ENCODE data around the gene NOS2. TPM values are rescaled to one million over a fixed set of nuclear protein-coding genes. Genes with fewer than 3 reads are reported as not detected.
"Not testable (repeated sequence)": the region's sequence is repeated elsewhere in the genome, so short reads cannot be mapped to it uniquely, and the experiment has no call there.

The NOS2 gene
- polyA plus RNA-seq, 1 donor from 2014 or later, result 0.53 TPM

- not testable (repeated sequence) for H3K36me3 ChIP-seq (ENCODE audit: insufficient read depth, low read length); H3K9me3 ChIP-seq (ENCODE audit: low read length); H3K9ac ChIP-seq (ENCODE audit: low read length); H3K4me3 ChIP-seq (ENCODE audit: low read length); H3K9me2 ChIP-seq (ENCODE audit: insufficient read depth, low read length); H3K4me2 ChIP-seq (ENCODE audit: low read length); H3K79me2 ChIP-seq (replicated peaks; ENCODE audit: insufficient read depth, low read length); H3K27me3 ChIP-seq (ENCODE audit: insufficient read depth, low read depth, low read length); H2AFZ ChIP-seq (ENCODE audit: low read depth, low read length); H4K20me1 ChIP-seq (ENCODE audit: insufficient read depth); H3F3A ChIP-seq (ENCODE audit: insufficient read depth, low read length, poor library complexity, severe bottlenecking); H3K27ac ChIP-seq (ENCODE audit: low read length)
Observed at GRCh38 chr17:27749562-27750150, 50.7 kb downstream of the NOS2 start.

GRCh38 chr17:27748360-27748825 lies 51.9 kb downstream of the NOS2 start:
- Histone ChIP-seq H3K9me3 (ENCODE audit: low read length) (no peaks in the 10 kb centered on the region), H3K27ac (ENCODE audit: low read length) (no peak overlapping the region), H2AFZ (ENCODE audit: low read depth, low read length) (no peak overlapping the region), H3K27me3 (ENCODE audit: insufficient read depth, low read depth, low read length) (no peaks in the 10 kb centered on the region), H4K20me1 (ENCODE audit: insufficient read depth) (no peaks in the 10 kb centered on the region), H3K9me2 (ENCODE audit: insufficient read depth, low read length) (no peaks in the 10 kb centered on the region), H3K4me2 (ENCODE audit: low read length) (no peak overlapping the region), H3K9ac (ENCODE audit: low read length) (no peak overlapping the region), H3K79me2 (replicated peaks; ENCODE audit: insufficient read depth, low read length) (no peaks in the 10 kb centered on the region), H3K4me3 (ENCODE audit: low read length) (no peak overlapping the region), H3F3A (ENCODE audit: insufficient read depth, low read length, poor library complexity, severe bottlenecking) (no peaks in the 10 kb centered on the region), H3K36me3 (ENCODE audit: insufficient read depth, low read length) (no peaks in the 10 kb centered on the region)
- TF ChIP-seq RAD21 (conservative IDR thresholded peaks at IDR 0.05), result no peak
- TF ChIP-seq POLR2AphosphoS5 (IDR thresholded peaks at IDR 0.05), result no peak
- no peak for TF ChIP-seq CTCF (IDR thresholded peaks at IDR 0.05; ENCODE audit: poor library complexity, severe bottlenecking)
- no peak for TF ChIP-seq SMC3 (conservative IDR thresholded peaks at IDR 0.05; ENCODE audit: poor library complexity)
- no peak for TF ChIP-seq EZH2 (IDR thresholded peaks at IDR 0.05; ENCODE audit: borderline replicate concordance, insufficient read depth, low read length, poor library complexity, severe bottlenecking)
- no peak for TF ChIP-seq TAF1 (IDR thresholded peaks at IDR 0.05; ENCODE audit: low read depth)
- TF ChIP-seq MXI1 (conservative IDR thresholded peaks at IDR 0.05; ENCODE audit: poor library complexity, severe bottlenecking), result no peak
- TF ChIP-seq REST (IDR thresholded peaks at IDR 0.05; ENCODE audit: borderline replicate concordance), result no peak
- TF ChIP-seq EP300 (conservative IDR thresholded peaks at IDR 0.05; ENCODE audit: poor library complexity, severe bottlenecking), result no peak

Measured in neural cell (in vitro differentiated cells).